ENCODE measurements around the gene RAB3IL1.

The RAB3IL1 gene

DNA sequence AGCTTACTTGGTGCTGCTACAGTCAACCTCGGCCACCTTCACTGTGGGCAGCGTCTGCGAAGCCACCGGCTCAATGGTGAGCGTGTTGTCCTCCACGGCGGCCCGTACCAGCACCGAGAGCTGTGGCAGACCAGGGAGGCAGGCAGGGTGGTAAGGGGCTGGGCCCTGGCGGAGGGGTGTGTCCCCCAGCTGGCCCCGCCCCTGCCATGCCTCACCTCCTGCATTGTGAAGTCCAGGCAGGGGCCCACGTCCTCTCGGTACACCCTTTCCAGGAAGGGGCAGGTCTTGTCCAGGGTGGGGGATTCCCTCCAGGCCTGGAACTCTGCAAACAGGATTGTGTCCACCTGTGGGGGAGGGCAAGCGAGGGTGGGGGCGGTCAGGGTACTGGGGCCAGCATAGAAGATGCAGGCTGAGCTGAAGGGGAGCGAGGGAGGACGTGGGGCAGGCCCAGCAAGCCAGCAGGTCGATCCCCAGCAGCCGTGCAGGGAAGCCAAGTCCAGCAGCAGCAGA, 12.8 kb downstream of the RAB3IL1 start:
- Histone ChIP-seq H4K20me1 (ENCODE audit: insufficient read depth) (no peaks in the 10 kb centered on the region), H3K36me3 (ENCODE audit: insufficient read depth) (no peaks in the 10 kb centered on the region), H3K79me2 (ENCODE audit: insufficient read depth, low read depth) (no peaks in the 10 kb centered on the region), H3K27ac (no peak overlapping the region), H3K4me2 (no peak overlapping the region), H3K9ac (no peak overlapping the region), H2AFZ (ENCODE audit: low read depth) (no peak overlapping the region), H3K4me3 (IDR thresholded peaks at IDR 0.05; ENCODE audit: insufficient read depth, low read depth, low read length) (no peak overlapping the region), H3K27me3 (ENCODE audit: insufficient read depth, low read depth) (no peaks in the 10 kb centered on the region), H3K4me1 (ENCODE audit: low read depth, poor library complexity, severe bottlenecking) (peaks cover 17% of the 10 kb centered on the region)
- TF ChIP-seq CTCF (conservative IDR thresholded peaks at IDR 0.05; ENCODE audit: low read depth, low read length), result no peak

DNA sequence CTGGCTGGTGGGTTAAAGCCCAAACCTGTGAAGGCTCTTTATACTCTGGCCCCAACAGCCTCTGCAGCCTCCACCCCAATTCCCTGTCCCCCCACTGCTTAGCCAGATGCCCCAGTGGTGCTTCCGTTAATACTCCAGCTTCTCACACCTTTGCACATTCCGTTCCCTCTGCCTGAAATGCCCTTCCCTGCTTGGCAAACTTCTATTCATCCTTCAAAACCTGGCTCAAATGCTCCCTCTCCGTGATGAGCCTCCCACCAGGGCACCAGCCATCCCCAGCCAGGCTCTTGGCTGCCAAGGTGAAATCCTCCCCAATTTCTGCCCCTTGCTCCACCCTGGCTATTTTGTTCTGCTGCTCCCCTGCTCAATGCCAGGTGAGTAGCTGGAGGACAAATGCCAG, 13.5 kb downstream of the RAB3IL1 start:
- no peak overlapping the region for H3K4me3 ChIP-seq (IDR thresholded peaks at IDR 0.05; ENCODE audit: insufficient read depth, low read depth, low read length)
- no peak overlapping the region for H3K27ac ChIP-seq
- TF ChIP-seq CTCF (conservative IDR thresholded peaks at IDR 0.05; ENCODE audit: low read depth, low read length), result no peak
- peaks cover 17% of the 10 kb centered on the region for H3K4me1 ChIP-seq (ENCODE audit: low read depth, poor library complexity, severe bottlenecking)
- no peak overlapping the region for H3K4me2 ChIP-seq
- H4K20me1 ChIP-seq (ENCODE audit: insufficient read depth), result no peaks in the 10 kb centered on the region
- H3K9ac ChIP-seq, result no peak overlapping the region
- no peaks in the 10 kb centered on the region for H3K27me3 ChIP-seq (ENCODE audit: insufficient read depth, low read depth)
- H3K36me3 ChIP-seq (ENCODE audit: insufficient read depth), result no peaks in the 10 kb centered on the region
- no peak overlapping the region for H2AFZ ChIP-seq (ENCODE audit: low read depth)
- no peaks in the 10 kb centered on the region for H3K79me2 ChIP-seq (ENCODE audit: insufficient read depth, low read depth)

- H4K20me1 ChIP-seq (ENCODE audit: insufficient read depth), result no peaks in the 10 kb centered on the region
- no peak overlapping the region for H2AFZ ChIP-seq (ENCODE audit: low read depth)
- H3K4me2 ChIP-seq, result no peak overlapping the region
- no peak overlapping the region for H3K4me3 ChIP-seq (IDR thresholded peaks at IDR 0.05; ENCODE audit: insufficient read depth, low read depth, low read length)
- no peaks in the 10 kb centered on the region for H3K79me2 ChIP-seq (ENCODE audit: insufficient read depth, low read depth)
- peaks cover 10% of the 10 kb centered on the region for H3K4me1 ChIP-seq (ENCODE audit: low read depth, poor library complexity, severe bottlenecking)
- H3K36me3 ChIP-seq (ENCODE audit: insufficient read depth), result no peaks in the 10 kb centered on the region
- H3K9ac ChIP-seq, result no peak overlapping the region
- no peaks in the 10 kb centered on the region for H3K27me3 ChIP-seq (ENCODE audit: insufficient read depth, low read depth)
- TF ChIP-seq CTCF (conservative IDR thresholded peaks at IDR 0.05; ENCODE audit: low read depth, low read length), result no peak
- no peak overlapping the region for H3K27ac ChIP-seq
Measured at GRCh38 chr11:61902313-61902712, 15.1 kb downstream of the RAB3IL1 start.

DNA sequence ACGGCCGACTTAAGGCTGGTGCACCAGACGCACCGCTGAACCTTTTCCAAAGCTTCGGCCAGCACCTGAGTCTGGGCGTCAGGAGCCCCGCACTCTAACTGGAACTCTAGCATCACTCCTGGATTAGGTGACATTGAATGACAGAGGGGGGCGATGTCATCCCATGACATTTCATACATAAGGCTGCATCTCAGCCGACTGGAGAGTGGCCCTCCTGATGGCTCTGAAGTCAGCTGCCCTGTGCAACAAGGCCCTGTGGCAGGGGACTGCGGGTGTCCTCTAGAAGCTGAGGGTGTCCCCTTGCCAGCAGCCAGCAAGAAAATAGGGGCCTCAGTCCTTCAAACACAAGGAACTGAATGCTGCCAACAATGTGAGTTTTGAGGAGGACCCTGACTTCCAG, 16.0 kb downstream of the RAB3IL1 start:
- Histone ChIP-seq H3K9ac (no peak overlapping the region), H3K79me2 (ENCODE audit: insufficient read depth, low read depth) (no peaks in the 10 kb centered on the region), H2AFZ (ENCODE audit: low read depth) (no peak overlapping the region), H3K4me1 (ENCODE audit: low read depth, poor library complexity, severe bottlenecking) (peaks cover 10% of the 10 kb centered on the region), H3K4me2 (no peak overlapping the region), H3K27ac (no peak overlapping the region), H3K4me3 (IDR thresholded peaks at IDR 0.05; ENCODE audit: insufficient read depth, low read depth, low read length) (no peak overlapping the region), H3K36me3 (ENCODE audit: insufficient read depth) (no peaks in the 10 kb centered on the region), H4K20me1 (ENCODE audit: insufficient read depth) (no peaks in the 10 kb centered on the region), H3K27me3 (ENCODE audit: insufficient read depth, low read depth) (no peaks in the 10 kb centered on the region)
- TF ChIP-seq CTCF (conservative IDR thresholded peaks at IDR 0.05; ENCODE audit: low read depth, low read length), result no peak

All from KMS-11 (cell line).